Measurements from ENCODE around the gene OR51G2. TPM values are rescaled to one million over a fixed set of nuclear protein-coding genes. Genes with fewer than 3 reads are reported as not detected.
"Not testable (repeated sequence)": the region's sequence is repeated elsewhere in the genome, so short reads cannot be mapped to it uniquely, and the experiment has no call there.

Gene OR51G2, protein sequence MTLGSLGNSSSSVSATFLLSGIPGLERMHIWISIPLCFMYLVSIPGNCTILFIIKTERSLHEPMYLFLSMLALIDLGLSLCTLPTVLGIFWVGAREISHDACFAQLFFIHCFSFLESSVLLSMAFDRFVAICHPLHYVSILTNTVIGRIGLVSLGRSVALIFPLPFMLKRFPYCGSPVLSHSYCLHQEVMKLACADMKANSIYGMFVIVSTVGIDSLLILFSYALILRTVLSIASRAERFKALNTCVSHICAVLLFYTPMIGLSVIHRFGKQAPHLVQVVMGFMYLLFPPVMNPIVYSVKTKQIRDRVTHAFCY
- total RNA-seq = not detected

DNA sequence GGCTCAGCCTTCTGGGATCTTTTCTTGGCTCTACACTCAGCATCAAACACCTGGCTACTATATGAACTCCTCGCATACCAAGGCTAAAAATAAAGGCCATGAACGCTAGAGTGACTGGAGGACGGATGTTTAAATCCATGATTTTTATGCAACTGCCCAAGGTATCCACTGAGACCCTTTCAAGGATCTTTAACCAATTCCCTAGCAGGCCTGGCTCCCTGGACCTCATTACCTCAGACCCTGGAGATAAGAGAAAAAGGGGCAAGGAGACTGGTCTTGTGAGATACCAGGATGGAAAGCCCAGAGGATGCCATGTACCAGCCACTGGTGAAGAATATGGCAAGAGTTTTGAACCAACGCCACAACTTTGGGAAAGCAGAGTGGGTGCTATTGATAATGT is at the start of gene OR51G2:
Gene OR51G2 (minus strand): TSS at position 101 of the 400 bp plus-strand sequence. CDS start 3,687 bp downstream, outside the sequence.
- DNase-seq = no peak

DNA sequence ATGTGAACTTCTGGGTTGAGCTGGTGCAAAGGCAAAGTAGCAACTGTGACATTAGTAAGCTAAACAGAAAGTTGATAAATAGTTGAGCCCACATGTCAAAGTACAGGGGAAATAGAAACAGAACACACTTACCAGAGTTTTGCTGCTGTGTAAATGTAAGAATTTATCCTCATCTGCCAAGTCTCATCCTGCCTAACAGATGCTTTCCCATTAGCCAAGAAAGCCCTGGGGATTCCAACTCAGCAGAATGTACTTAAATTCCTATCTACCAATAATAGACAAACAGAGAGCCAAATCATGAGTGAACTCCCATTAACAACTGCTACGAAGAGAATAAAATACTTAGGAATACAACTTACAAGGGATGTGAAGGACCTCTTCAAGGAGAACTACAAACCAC is 43.7 kb upstream of the OR51G2 start:
- no peak for DNase-seq

DNA sequence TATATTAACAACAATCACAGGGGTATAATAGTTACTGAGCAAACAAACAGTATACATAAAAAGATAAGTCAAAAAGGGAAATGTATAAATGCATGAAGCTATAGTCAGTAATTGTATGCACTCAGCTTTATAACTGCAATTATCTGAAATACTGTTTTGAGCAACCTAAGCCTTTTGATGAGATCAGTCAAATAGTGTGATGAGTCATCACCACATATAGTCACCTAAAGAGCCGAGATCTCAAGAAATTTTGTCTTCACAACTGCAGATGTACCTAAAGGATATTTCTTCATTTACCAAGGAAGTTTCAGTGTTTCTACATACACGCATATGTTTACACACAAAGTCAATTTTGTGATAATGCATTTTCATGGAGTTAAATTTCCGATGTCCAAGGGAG is 41.7 kb upstream of the OR51G2 start:
- no peak for DNase-seq

DNA sequence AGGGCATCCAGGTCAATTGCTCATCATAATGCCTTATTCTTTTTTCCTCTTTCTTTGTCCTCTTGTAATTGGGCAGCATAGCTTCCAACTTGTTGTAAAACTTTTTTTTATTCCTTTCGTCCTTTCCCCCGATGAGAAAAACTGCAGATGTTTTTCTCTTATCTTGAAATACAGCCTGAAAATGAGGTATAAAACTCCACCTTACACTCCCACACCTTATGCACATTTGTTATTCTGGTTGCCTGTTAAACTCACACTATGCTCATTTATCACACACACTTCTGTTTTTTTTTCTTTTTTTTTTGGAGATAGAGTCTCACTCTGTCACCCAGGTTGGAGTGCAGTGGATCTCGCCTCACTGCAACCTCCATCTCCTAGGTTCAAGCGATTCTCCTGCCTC is 38.2 kb upstream of the OR51G2 start:
- no peak for DNase-seq

DNA sequence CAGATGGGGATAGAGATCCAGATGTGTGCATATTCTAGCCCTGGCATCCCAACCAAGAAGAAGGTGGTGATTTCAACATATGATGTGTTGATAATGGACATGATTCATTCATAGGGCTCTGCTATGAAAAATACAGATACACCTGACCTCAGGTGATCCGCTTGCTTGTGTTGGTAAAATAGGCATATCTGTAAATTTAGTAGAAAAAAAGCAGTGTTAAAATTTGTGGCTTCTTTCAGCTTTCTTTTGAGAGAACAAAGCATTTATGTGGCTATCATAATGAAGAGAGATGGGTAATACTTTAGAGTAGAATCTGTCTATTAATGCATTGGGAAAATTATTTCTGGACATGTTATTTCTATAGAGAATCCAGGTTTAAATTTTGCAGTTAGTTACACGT is 36.5 kb upstream of the OR51G2 start, which contains the start of gene OR51A2:
Gene OR51A2 (minus strand): TSS at position 101 of the 400 bp plus-strand sequence. CDS start 0 bp downstream, at position 101.
- not testable (repeated sequence) for DNase-seq

DNA sequence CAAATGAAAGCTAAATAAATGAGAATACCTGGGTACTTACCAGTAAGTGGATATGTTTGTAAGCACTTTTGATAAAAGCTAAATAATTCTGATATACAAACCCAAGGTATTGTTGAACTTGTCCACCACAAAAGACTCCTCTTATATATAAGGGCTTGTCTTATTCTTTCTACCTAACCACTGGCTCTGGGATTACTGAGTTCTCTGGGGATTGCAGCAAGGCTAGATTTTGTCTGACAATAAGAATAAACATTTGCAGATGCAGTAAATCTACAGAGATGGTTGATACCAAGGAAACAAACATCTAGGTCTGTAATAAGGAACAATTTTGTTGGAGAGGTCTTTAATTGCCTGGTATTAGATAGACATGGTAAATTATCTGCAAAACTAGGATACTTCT is 28.4 kb upstream of the OR51G2 start, which contains the start of gene OR51A4:
Gene OR51A4 (minus strand): TSS at position 101 of the 400 bp plus-strand sequence. CDS start 505 bp downstream, outside the sequence.
- DNase-seq = no peak

DNA sequence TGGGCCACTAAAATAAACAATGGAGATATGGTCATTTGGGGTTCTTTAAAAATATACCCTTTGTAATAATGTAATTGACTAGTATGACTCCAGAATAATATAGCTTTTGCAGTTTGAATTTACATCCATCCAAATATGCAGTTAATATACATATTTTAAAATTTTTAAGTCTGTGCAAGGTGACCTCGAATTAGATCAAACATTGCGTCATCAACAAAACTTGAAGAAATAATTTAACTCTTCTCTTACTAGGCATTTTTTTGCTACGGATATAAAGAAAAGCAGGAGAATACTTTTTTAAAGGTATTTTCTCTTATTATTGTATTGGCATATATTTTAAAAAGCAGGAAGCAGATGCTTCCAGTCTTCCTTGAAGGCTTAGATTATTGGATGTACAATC is 17.6 kb upstream of the OR51G2 start:
- no peak for DNase-seq

DNA sequence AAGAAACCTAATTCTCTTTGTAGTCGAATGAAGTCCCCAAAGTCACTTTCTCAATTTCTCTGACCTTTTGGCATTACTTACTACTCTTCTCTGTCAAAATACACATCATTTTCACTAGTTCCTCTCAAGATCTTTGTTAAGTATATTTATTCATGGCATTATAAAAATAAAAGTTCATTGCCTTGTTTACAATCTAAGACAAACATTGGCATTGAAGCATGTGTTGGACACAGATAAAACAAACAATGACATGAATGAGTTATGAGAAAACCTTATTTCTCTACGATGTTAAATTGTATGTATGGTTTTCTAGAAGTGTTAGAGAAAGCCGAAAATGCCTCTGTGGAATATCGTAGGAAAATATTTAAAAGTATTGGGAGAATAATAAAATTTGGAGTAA is 13.6 kb upstream of the OR51G2 start:
- DNase-seq = no peak

DNA sequence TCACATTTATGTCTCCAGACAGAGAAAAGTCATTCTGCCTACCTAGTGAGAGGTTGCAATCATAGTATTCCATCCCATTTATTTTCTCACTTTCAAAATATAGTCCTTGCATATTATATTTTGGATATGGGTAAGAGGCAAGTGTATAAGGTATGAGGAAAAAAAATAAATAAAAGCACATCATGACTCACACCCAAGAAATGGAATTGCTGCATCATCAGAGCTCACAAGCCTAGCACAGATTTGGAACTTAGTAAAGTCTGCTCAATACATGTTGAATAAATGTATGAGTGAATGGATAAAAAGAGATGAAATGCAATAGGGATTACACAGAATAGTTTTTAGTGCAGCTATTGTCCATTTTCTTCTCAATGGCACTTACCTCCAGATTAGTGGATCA is 7.5 kb upstream of the OR51G2 start:
- DNase-seq = no peak

DNA sequence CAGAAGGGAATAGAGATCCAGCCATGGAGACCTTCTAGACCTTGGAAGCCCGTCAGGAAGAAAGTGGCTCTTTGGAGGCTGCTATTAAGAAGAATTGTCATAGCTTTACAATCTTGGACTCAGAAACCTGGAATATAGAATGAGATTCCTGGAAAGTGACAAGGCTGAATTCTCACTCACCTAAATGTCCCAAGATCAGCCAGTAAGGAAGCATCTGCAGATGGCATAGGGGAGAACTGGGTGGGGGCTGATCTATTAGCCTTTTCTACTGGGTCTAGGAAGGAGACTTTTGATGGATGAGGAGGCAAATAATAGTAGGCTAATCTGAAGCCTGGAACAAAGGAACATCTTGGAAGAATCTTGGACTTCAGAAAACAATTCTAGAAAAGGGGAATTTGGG is 5.1 kb upstream of the OR51G2 start, which contains the start of gene OR51G1:
Gene OR51G1 (minus strand): TSS at position 101 of the 400 bp plus-strand sequence. CDS start 0 bp downstream, at position 101.
- DNase-seq = no peak

DNA sequence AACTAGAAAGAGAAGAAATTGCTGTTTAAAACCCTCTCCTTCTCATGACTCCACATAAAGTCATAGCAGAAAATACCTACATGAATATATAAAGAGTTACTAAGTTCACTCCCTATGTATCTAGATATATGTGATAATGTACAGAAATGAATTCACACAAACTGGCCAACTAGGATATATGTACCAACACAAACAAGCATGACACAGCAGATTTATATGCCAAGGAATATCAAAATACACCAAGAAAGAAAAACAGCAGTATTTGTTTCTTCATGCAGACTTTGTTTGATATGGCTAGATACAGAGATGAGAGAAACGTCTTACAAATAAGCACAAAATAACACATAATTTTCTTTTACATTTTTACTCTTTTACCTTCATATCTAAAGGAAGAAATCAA is 3.2 kb upstream of the OR51G2 start:
- no peak for DNase-seq

DNA sequence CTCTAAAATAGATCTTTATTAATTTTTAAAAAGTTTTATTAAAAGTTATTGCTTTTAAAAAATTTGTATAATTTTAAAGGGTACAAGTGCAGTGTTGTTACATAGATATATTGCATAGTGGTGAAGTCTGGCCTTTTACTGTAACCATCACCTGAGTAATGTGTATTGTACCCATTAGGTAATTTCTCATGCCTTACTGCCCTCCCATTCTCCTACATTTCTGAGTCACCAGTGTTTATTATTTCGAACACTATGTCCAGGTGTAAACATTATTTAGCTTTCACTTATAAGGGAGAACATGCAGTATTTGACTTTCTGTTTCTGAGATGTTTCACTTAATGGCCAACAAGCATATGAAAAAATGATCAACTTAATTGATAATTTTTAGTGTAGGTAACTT is 2.6 kb upstream of the OR51G2 start:
- DNase-seq = no peak

DNA sequence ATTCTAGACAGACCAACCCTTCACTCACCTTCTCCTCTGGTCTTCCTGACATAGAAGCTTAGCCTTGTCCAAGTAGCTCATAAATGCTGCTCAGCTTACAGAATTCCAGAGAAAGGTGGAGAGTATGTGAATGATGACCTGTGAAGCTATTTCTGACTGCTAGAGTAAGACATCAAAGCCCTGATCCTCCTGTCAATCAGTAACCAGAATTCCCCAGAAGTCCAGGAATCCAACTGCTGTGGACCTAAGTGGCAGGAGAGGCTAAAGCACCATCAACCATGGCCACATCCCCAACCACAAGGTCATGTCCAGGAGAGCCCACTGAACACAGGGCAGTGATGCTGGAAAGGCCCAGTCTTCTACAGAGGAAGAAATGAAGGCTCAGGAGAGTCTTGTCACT is 2.6 kb downstream of the OR51G2 start:
- DNase-seq = no peak

DNA sequence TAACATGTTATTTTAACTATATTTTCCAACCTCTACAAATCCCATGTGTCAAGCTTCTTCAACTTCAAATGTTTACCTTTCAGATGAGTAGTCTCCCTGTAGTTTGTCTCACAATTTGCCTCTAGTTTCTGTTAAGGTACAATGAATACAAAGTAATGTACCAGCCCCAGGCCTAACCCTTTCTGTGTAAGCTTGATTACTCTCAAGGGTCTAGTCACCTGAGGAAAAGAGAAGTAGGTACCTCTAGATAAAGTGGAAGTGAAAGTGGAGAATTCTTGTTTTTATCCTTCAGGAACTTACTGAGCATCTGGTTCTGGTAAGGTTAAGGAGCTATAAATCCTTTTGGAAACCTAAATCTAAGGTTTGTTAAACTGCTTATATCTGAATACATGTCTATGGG is 15.7 kb downstream of the OR51G2 start, which contains the start of gene OR51A7:
Gene OR51A7 (plus strand): TSS at position 300 of the 400 bp plus-strand sequence. CDS start 3,587 bp downstream, outside the sequence.
- no peak for DNase-seq

DNA sequence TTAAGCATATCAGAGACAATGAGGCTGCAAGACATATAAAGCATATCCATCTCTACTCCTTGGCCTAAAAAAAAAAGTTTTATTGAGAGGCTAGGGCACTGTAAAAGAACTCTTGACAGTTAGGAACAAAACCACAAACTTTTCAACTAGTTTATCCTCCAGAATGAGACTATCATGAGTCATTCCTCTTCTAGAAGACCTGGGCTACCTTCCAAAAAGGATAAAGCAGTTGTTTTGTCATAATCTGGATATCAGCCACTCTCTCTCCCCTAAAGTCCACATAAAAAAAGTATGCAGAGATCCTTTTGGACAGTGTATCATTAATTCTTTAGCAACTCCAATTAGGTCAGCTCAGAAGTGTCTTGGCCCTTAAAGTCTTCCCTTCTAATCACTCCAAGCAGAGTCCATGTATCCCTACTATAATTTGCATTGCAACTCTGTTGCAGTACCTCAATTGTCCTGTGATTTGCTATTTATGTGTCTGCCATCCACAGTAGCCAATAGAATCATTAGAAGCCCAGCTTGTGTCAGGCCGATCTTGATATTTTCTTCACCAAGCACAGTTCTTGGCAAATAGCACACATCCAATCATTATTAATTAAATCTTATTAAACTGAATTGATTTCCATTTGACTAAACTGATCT is 27.0 kb downstream of the OR51G2 start:
- no peak for DNase-seq

DNA sequence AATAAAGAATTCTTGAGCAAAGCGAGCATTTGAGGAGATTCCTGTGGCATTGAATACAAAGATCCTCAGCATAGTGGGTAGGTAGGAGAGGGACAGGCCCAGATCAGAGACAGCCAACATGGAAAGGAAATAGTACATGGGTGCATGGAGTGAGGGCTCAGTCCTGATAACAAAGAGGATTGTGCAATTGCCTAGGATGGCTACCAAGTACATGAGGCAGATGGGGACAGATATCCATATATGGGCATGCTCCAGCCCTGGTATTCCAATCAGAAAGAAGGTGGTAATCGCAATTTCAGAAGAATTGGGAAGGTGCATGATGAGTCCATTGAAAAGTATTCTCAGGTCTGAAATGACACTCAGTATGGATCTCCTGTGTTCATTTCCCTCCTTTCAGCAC is 28.9 kb downstream of the OR51G2 start:
- DNase-seq = no peak

DNA sequence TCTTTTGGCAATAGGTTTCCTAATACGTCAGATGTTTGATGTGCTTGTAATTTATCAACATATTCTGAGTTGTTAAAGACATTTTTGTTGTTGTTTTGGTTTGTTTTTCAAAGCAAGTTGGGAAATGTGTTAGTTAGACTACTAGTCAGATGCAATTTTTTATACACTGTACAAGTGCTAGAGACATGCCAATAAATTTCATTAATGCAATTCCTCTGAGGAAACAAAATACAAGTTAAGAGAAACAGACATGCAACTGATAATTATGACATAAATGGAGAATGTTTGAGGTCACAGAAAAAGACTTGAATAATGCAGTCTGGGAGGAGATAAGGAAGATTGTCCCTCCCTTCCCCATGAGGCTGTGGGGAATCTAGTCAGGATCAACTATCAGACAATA is 31.6 kb downstream of the OR51G2 start:
- DNase-seq = no peak

DNA sequence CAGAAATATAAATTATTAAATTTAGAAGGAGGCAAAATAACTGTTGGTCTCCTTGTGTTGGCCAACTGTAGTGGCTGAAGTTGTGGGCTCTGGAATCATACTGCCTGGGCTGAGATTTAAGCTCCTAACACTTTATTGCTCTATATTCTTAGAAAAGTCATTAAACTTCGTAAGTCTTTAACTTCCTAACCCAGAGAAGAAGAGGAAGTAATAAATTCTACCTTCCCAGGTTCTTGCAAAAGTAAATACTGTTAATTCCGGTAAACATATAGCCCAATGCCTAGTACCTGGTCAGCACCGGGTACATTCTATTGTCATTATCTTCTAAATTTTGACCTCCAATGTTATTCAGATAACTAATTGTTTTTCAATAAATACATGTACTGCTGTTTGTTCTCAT is 33.0 kb downstream of the OR51G2 start:
- DNase-seq = no peak

DNA sequence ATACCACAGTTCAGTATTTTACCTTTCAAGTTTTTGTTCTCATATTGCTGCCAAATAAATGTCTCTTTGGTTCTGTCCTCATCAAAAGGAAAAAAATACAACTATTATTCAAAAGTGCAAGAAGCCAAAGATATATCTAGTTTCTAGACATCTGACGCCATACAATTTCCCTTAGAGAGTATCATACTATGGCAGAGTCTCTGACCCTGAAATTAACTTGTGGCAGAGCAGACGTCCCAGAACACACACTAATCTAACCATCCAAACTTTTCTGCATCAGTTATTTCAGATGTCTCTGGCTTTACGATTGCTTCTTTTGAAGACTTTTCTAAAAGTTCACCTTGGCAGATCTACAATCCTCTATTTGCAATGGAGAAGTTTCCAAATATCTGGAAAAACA is 34.8 kb downstream of the OR51G2 start:
- no peak for DNase-seq

DNA sequence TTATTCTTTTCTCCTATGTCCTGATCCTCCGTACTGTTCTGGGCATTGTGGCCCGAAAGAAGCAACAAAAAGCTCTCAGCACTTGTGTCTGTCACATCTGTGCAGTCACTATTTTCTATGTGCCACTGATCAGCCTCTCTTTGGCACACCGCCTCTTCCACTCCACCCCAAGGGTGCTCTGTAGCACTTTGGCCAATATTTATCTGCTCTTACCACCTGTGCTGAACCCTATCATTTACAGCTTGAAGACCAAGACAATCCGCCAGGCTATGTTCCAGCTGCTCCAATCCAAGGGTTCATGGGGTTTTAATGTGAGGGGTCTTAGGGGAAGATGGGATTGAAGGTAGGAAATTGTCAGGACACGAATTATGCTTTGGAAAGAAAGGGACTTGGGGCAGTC is 36.6 kb downstream of the OR51G2 start:
- DNase-seq = no peak

DNA sequence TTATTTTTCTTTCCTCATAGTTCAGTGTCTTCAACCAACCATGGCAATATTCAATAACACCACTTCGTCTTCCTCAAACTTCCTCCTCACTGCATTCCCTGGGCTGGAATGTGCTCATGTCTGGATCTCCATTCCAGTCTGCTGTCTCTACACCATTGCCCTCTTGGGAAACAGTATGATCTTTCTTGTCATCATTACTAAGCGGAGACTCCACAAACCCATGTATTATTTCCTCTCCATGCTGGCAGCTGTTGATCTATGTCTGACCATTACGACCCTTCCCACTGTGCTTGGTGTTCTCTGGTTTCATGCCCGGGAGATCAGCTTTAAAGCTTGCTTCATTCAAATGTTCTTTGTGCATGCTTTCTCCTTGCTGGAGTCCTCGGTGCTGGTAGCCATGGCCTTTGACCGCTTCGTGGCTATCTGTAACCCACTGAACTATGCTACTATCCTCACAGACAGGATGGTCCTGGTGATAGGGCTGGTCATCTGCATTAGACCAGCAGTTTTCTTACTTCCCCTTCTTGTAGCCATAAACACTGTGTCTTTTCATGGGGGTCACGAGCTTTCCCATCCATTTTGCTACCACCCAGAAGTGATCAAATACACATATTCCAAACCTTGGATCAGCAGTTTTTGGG is 37.2 kb downstream of the OR51G2 start, which contains the start of gene OR51T1:
Gene OR51T1 (plus strand): TSS at position 41 of the 641 bp plus-strand sequence. CDS start 0 bp downstream, at position 41.
- no peak for DNase-seq

DNA sequence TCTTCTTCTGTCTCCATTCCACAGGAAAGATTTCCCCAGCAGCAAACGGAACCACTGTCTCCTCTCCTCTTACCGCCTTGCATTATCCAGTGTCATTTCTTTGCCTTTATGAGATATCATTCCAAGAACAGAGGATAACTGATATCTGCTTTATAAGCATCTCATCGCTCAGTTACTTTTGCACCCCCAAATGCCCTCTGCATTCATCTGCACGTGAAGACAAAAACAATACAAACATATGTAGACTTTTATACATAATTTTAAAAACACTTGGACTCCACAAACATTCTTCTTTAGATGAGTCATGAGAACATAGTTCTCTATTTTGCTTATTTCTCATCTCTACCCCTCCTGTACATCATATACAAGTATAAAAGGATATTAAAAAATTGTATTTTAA is 38.0 kb downstream of the OR51G2 start:
- DNase-seq = no peak

DNA sequence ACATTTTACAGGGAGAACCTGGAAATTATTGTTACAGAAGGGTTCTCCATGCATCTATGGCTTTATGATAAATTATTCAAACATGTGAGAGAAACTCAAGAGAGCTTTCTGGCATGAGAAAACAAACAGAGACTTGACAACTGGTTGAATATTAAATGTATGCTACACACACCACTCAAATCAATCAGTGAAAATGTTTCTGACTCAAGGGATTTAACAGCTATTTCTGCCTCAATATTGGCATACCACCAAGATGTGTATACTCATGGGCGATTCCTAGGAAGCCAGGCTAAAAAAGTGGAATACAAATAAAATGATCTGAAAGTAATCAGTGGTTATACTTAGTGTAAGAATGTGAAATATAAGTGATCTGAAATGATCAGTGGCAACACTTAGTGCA is 53.3 kb downstream of the OR51G2 start:
- DNase-seq = no peak
